SK-N-MC (cell line): Measurements from ENCODE around the gene RBM19.

Experiments used
- EZH2 ChIP-seq: fragments of 200-600 bp; sonication (generic); IDR thresholded peaks from one replicate; pipeline ENCODE4 v1.6.1; 2017; ENCODE audit warnings: antibody characterized with exemption
- POLR2AphosphoS5 ChIP-seq: IDR thresholded peaks from 2 replicates; pipeline ENCODE4 v1.6.1; 2012; ENCODE audit warnings: mild to moderate bottlenecking, low read depth, low read length, borderline replicate concordance

- TF ChIP-seq EZH2 (no peak), POLR2AphosphoS5 (no peak)
Observed at GRCh38 chr12:113826805-113827538, 139.2 kb downstream of the RBM19 start.
